HG02981 (cell line): Measurements from ENCODE around the gene CSKMT.
A peak's percentile ranks its signal among the peaks of the same experiment; 100 is the strongest.
"Not testable (repeated sequence)": the region's sequence is repeated elsewhere in the genome, so short reads cannot be mapped to it uniquely, and the experiment has no call there.

Experiments used
- ATAC-seq: cut with Tn5 transposase; IDR thresholded peaks from one replicate; pipeline ENCODE4 v1.9.1; 2021; ENCODE audit warnings: mild to moderate bottlenecking, moderate library complexity; ENCODE audit not compliant: unreplicated experiment

The CSKMT gene

DNA sequence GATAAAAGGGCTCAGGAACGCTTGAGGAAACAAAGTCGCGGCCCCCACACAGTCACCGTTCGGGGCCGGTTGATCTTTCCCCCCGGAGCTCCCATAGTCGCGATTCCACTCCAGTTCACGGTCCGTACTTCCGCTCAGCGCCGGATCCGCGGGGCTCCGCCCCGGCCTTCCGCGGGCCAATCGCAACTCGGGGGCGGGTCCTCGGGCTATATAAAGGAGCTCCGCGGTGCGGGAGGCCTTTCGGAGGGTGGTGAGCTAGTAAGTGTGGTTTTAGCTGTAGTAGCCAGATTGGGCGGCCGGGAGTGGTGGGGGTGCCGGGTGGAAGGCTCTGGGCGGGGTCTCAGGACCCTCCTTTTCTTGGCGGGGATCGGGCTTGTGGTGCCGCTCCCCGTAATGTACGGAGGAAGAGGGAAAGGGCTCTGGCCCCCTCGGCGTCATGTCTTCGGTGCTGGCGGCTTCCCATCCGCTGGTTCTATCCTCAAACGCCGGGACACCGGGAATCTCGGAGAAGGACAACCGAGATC, at the start of gene CSKMT, which contains the start of gene C11orf98:
TSS of gene CSKMT (plus strand) at position 238 of the 524 bp plus-strand sequence. CDS start 568 bp downstream, outside the sequence.
TSS of gene C11orf98 (minus strand) at position 136 of the 524 bp plus-strand sequence. CDS start at position 95, 41 bp downstream.
- ATAC-seq, result peak; percentile 86

- no peak for ATAC-seq
Observed at GRCh38 chr11:62615521-62615920, 49.6 kb upstream of the CSKMT start.

DNA sequence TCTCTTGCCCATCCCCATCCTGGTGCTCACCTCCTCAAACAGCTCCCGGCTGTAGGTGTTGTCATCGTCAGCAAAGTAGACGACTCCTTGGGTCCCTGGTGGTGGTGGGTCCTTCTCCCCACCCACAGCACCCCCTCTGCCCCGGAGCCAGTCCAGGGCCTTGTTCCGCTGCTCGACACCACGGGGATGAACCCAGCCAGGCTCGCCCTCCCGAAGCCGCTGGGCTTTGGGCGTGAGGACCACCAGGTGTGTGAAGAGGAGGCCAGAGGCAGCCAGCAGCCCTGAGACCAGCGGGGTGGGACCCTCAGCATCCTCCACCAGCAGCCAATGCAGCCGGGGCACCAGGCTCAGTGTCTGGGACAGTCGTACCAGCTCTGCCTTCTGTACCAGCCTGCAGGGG, 48.2 kb upstream of the CSKMT start:
- not testable (repeated sequence) for ATAC-seq

- no peak for ATAC-seq
Observed at GRCh38 chr11:62621027-62621566, 44.0 kb upstream of the CSKMT start.

- peak; percentile 92 for ATAC-seq
Observed at GRCh38 chr11:62621567-62622470, 43.3 kb upstream of the CSKMT start, which contains the start of gene B3GAT3. Gene B3GAT3, minus strand, starts transcription at chr11:62621986. Its CDS starts 39 bp downstream, at chr11:62621947.

GRCh38 chr11:62622476-62623089, 42.5 kb upstream of the CSKMT start:
- ATAC-seq, result no peak

- no peak for ATAC-seq
Observed at GRCh38 chr11:62627713-62628112, 37.4 kb upstream of the CSKMT start.

- no peak for ATAC-seq
Observed at GRCh38 chr11:62632492-62632891, 32.6 kb upstream of the CSKMT start.

GRCh38 chr11:62644220-62644619, 20.9 kb upstream of the CSKMT start:
- no peak for ATAC-seq

DNA sequence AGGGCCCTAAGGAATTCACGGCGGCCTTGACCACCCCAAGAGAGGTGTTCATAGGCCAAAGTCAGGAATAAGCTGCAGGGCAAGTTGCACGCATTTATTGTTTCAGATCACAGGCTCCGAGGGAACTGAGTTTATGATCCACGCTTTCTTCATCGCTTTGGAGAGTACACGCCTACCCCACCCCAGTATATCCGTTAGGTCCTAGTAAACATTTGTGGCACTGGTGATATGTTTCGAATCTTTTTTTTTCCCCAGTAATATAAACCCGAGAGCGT, 19.5 kb upstream of the CSKMT start:
- ATAC-seq, result no peak

GRCh38 chr11:62645946-62646824, 18.9 kb upstream of the CSKMT start, which contains the start of gene GANAB:
Gene GANAB, minus strand, starts transcription at chr11:62646613. Its CDS starts 14 bp downstream, at chr11:62646599.
- ATAC-seq, result peak; percentile 95

- no peak for ATAC-seq
Observed at GRCh38 chr11:62646825-62647608, 18.1 kb upstream of the CSKMT start.

DNA sequence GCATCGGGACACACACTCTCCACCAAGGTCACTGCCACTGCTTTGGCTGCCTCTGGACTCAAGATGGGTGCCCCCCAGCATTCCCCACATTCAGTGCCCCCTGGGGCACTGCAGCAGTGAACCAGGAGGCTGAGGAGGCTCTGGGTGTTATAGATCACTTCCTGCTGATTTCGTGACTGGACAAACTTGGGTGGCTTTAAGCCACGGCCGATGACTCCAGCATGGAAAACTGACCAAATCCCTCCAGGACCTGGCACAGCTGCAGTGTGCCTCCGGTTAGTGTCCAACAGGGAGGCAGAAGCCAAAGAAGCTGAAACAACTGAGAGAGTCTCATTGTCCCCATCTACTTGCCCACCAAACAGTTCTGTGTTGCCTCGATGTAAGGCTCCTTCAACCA, 17.5 kb upstream of the CSKMT start:
- ATAC-seq, result no peak

- ATAC-seq, result no peak
Observed at GRCh38 chr11:62648185-62648966, 16.7 kb upstream of the CSKMT start.

GRCh38 chr11:62648967-62649364, 16.1 kb upstream of the CSKMT start:
- ATAC-seq, result no peak

DNA sequence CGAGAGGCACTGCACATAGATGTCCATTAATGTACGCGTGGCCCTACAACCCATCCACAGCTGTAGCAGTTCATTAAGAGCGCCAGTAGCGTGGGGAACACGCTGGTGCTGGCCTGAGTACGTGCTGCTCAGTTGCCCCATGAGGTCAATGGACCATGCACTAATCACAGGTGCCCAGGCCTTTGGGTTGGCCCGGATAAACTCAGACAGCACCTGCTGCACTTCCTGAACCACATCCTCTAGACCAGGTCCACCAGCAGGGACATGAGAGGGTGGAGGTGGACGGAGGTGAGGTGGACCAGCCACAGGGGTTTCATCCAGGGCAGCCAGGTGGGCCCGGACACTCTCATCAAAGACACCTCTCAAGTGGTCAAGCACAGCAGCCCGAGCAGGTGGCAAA, 15.6 kb upstream of the CSKMT start:
- no peak for ATAC-seq

DNA sequence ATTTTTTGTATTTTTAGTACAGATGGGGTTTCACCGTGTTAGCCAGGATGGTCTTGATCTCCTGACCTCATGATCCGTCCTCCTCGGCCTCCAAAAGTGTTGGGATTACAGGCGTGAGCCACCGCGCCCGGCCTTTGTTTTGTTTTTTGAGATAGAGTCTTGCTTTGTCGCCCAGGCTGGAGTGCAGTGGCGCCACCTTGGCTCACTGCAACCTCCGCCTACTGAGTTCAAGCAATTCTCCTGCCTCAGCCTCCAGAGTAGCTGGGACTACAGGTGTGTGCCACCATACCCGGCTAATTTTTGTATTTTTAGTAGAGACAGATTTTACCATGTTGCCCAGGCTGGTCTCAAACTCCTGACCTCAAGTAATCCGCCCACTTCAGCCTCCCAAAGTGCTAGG, 14.8 kb upstream of the CSKMT start:
- ATAC-seq, result not testable (repeated sequence)

DNA sequence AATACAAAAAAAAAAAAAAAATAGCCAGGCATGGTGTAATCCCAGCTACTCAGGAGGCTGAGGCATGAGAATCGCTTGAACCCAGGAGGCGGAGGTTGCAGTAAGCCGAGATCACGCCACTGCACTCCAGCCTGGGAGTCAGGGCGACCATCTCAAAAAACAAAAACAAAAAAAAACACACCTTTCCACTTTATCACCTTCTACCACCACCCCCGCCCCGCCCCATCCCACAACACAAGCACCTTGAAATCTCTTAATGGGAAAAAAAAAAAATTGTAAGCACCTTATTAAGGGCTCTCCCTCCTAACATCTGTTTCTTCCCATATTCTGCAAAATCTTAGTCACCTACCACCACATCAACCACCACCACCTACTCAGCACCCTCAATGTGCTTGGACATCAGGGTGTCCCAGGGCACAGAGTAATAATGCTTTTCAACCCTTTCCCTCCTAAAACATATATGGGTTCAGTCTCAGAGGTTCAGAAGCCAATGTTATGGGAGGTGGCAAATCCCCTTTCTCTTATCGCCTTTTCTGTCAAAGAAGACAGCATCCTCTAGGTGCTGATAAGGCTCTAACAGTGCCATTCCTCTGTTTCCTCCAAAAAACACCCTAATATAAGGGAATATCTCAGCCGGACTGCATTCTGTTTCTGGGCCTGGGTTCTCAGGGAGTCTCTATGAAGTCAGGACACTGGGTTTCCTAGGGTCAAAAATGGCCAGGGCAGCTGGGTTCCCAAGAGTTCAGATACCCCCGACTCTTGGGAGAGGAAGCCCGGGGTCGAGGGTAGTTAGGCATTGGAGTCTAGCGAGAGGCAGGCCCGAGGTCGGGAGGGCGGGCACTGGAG, 12.7 kb upstream of the CSKMT start:
- ATAC-seq, result no peak
